Myocyte (in vitro differentiated cells): ENCODE measurements around the gene KCNE4. TPM values are rescaled to one million over a fixed set of nuclear protein-coding genes. Genes with fewer than 3 reads are reported as not detected.
A peak's percentile ranks its signal among the peaks of the same experiment; 100 is the strongest.

Source experiments
- DNase-seq: peaks from one replicate; pipeline ENCODE4 v3.0.0-alpha.2; 2012; ENCODE audit warnings: low read depth
- total RNA-seq: library from RNA; depleted of rRNA; stranded (reverse); fragments of >200 nt; gene quantifications from 2 replicates; pipeline ENCODE4 v1.2.3, GENCODE V29; 2014

KCNE4 gene
- total RNA-seq, 1 donor from 2014 or later = 27.9 TPM

DNA sequence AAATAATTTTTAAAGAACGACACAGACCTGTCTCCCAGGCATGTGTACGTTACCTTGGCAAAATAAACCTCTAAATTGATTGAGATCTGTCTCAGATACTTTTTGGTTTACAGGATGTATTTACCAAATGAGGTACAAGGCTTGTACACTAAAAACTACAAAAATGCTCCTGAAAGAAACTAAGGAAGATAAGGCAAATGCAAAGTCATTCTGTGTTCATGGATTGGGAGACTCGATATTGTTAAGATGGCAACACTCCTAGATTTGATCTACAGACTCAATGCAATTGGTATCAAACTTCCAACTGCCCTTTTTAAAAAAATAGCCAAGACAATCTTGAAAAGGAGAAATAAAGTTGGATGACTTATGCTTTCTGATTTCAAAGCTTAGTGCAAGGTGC is 11.5 kb upstream of the KCNE4 start:
- no peak for DNase-seq

DNA sequence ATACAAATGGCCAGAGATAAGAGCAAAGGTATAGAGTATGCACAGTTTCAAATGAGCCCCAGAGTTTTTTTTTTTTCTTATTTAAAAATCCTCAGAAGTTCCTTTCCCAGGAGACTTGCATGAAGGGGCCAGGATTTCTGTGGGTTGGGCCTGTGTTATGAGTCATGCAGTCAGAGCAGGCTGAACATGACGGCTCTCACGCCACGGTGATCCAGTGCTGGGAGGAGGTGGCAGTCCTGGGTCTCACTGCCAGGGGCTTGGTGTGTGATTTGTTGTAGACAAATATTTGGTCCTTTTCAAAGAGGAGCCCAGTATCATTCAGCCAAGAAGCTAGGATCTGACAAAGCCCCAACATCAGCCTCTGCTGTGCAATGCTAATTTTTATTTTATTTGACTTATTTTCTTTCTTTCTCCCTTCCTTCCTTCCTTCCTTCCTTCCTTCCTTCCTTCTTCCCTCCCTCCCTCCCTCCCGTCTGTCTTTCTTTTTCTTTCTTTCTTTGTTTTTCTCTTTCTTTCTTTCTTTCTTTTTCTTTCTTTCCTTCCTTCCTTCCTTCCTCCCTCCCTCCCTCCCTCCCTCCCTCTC is 10.4 kb upstream of the KCNE4 start:
- peak; percentile 91 for DNase-seq

DNA sequence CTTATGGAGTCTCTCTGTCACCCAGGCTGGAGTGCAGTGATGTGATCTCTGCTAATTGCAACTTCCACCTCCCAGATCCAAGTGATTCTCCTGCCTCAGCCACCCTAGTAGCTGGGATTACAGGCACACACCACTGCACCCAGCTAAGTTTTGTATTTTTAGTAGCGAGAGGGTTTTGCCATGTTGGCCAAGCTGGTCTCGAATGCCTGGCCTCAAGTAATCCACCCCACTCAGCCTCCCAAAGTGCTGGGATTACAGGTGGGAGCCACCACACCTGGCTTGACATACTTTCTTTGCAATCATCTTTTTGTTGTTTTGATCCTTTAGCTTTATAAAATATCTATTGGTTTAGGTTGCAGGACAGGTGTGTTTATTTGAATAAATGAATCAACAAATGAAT is 9.7 kb upstream of the KCNE4 start:
- no peak for DNase-seq

DNA sequence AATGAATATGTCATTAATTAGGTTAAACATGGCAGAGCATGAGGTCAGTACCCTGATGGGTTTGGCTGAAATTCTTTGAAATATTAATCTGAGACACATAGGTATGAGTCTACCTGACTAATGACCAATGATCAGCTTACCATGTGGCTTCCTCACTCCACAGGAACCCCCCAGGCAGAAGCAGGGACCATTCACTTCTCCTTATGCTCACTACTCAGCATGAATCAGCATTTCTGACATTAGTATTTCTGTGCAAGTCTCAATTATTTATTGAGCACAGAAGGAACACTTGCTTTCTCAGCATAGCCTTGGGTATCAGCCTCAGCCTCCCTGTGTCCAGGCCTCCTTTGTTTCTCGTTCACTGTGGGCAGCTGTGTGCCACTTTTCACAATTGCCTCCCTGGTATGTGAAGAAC is 9.3 kb upstream of the KCNE4 start:
- no peak for DNase-seq

DNA sequence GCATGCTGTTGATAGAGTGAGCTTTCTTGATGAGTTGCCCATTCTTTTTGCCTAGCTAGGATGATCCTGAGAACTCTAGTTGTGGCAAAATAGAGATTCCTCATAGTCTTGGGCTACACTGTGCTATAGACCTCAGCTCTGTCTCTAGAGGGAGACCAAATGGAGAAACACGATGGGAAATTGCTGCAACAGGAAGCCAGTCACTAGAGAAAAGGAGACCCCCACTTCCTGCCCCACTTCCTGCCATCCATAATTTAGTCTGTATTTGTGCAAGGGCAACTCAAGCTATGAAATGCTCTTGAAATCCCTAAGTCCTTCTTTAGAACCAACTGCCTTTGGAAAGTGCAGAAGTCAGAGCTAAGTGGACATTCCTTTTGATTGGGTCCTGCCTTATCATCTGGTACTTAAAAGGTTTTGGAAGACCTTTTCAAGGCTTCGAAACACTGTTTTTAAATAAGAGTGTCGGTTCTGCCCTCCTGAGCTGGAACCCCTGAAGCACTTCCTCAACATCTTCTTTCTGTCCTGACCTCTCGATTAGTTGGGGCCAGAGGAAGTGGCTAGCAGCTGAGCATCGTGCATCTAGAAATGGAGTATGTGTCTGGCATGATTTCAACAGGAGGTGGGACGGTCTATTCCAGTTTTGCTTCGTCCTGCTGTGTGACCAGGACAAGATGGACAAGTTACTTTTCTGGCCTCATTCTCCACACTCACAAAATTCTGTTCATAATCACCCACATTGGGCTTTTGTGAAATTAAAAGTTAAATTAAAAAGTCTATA is 8.6 kb upstream of the KCNE4 start:
- DNase-seq = no peak

DNA sequence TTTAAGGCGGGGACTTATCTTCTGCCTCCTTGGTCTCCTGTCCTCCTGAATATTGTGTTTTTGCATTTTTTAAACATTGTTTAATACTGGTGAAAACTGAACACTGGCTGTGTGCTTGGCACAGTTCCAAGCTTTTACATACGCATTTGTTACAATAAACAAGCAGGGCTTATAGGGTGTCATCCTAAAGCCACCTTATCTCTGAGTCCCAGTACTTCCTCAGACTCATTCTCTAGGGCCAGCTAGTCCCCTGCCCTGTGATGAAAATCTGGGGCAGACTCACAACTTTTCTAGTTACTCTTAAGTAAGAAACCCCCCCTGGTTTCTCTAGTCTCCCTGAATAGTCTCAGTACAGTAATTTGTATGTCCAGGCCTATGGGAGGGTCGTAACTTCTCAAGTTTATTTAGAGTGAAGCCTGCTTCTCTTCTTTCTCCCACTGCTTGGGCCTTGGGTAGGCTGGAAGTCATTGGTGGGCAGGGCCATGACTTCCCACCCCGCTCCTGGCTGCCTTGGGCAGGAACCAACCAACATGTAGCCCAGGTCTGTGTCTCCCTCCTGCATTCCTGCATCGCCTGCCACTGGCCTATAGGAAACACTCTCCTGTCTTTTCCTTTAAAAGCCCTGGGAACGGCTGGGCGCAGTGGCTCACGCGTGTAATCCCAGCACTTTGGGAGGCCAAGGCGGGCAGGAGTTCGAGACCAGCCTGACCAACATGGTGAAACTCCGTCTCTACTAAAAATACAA is 7.7 kb upstream of the KCNE4 start:
- DNase-seq = no peak

- no peak for DNase-seq
These were observed 6.9 kb upstream of the KCNE4 start for GRCh38 chr2:223044916-223045700.

- DNase-seq = no peak
These were observed 5.4 kb upstream of the KCNE4 start for GRCh38 chr2:223046470-223047040.

GRCh38 chr2:223047260-223047761 is 4.7 kb upstream of the KCNE4 start:
- DNase-seq = peak; percentile 77

DNA sequence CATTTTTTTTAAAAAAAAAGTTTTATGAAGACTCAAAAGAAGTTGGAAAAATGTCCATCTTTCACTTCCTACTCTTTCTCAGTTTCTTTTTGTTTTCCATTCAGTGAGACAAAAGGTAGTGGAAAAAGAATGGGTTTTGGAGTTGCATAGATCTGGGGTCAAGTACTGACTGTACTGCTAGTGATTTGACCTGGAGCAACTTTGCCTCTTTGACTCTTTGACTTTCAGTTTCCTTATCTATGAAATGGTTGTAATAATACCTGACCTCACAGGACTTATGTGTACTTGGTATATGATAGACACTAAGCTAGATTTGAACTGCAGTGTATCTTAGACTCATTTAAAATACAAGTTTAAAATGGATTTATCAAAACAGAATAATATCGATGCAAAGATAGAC is 3.5 kb upstream of the KCNE4 start:
- DNase-seq = no peak

DNA sequence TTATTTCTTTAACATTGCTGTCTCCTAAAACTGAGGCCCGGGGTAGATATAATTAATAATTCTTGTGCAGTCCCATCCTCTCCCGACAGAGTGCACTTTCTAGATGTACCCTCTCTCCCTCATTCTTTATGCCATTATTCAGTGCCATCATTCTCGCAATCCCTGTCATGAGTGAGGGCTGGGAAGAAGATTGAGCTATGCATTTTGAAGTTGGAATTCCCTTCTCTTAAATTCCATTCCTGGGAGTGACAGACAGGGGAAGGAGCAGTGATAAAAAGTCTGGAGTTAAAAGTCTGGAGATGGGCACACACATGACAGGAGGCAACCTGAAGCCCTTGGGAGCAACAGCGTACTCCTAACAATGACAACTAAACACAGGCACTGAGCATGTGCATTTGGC is 2.6 kb upstream of the KCNE4 start:
- DNase-seq = no peak

DNA sequence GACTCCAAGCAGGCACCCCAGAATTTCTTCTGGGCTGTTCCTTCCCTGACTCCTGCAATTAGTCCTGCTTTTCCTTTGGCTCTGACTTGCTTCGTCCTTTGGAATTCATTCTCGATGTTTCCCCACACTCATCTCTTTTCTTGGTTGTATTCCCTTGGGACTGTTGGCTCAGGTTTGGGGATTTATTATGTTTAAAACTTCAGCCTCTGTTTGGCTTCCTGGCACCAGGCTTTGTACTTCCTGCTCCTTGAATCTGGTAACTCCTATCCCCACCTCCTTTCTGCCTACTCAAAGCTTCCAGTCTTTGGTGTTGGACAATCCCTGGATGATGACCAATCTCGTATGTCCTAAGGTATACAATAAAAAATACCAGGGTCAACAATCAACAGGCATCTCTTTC is 1.8 kb upstream of the KCNE4 start:
- no peak for DNase-seq

DNA sequence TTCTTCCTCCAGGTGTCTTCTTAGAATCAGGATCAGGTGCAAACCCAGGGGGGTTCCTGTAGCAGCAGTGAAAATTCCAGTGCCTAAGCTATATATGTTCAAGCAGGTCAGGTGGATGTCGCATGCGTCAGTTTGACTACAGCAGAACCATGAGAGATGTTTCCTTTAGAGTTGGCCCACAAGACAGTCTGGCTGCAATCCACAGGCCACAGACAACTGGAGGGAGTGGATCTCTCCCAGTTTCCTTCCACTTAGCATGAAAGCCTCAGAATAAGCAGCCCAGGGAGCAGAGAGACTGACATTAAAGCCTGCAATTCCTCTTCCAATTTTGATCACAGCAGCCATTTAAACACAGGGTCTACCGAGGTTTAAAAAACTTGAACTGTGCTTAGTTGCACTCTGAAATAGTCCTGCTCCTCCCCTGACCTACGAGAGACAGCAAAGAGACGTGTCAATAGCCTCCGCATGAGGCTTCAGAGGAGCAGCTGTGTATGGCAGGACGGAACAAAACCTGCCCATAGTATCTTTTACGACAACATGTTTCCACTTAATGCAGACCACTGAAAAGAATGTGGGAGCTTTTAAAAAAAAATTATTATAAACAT is 988 bp upstream of the KCNE4 start:
- DNase-seq = peak; percentile 88

DNA sequence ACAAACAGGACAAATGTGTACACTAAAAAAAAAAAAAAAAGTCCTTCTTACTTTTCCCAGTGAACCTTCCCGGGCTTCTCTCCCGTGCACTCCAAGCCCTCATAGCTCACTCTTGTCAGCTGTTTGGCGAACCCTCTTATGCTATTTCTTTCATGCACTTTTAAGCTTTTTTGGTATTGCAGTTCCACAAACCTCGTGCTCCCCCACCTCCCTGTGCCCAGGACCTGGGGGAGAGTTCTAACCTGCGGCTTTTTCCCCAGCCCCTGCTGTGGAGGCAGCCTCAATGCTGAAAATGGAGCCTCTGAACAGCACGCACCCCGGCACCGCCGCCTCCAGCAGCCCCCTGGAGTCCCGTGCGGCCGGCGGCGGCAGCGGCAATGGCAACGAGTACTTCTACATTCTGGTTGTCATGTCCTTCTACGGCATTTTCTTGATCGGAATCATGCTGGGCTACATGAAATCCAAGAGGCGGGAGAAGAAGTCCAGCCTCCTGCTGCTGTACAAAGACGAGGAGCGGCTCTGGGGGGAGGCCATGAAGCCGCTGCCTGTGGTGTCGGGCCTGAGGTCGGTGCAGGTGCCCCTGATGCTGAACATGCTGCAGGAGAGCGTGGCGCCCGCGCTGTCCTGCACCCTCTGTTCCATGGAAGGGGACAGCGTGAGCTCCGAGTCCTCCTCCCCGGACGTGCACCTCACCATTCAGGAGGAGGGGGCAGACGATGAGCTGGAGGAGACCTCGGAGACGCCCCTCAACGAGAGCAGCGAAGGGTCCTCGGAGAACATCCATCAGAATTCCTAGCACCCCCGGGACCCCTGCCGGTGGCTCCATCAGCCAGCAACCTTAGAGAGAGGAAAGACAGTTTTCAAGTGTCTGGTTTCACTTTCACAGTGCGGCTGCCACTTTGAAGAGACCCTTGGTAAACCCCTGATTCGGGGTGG is 826 bp downstream of the KCNE4 start:
- no peak for DNase-seq

- DNase-seq = no peak
These were observed 1.6 kb downstream of the KCNE4 start for GRCh38 chr2:223053484-223054192.

DNA sequence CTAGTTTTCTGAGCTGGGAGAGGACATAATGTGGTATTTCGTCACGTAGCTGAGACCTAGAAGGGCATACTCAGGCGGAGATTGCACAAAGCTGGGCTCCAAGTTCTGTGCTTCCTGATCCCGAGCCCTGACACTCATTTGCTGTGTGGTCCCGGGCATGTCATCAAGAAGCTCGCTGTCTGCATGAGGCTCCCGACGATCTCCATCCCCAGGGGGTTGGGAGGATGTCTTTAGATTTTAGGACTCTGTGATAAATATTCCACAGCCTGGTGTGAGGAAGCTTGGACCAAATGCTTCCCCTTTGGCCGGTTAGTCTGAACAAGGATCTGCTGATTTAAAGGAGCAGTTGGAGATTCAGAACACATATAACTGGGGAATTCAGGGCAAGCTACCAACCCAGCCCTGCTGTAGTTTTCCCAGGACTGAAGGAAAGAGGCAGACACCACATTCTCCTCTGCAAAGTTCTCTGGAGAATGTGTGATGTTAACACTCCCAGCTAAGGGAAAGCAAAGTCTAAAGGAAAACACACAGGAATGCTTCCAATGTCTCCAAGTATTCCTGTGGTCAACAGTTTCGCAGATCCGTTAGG is 2.3 kb downstream of the KCNE4 start:
- DNase-seq = peak; percentile 59

- no peak for DNase-seq
These were observed 3.1 kb downstream of the KCNE4 start for GRCh38 chr2:223055140-223055539.

- DNase-seq = no peak
These were observed 3.8 kb downstream of the KCNE4 start for GRCh38 chr2:223055836-223056235.
